GM21367 (cell line): ENCODE results near the gene ANKLE1.

Source experiments
- ATAC-seq: cut with Tn5 transposase; IDR thresholded peaks from one replicate; pipeline ENCODE4 v1.9.1; 2021; ENCODE audit not compliant: unreplicated experiment

The ANKLE1 gene

GRCh38 chr19:17281391-17282304, at the start of gene ANKLE1:
Gene ANKLE1 (plus strand): TSS chr19:17281901. CDS start chr19:17281921, 20 bp downstream.
- no peak for ATAC-seq

- no peak for ATAC-seq
Observed at GRCh38 chr19:17232258-17232657, 49.4 kb upstream of the ANKLE1 start.

- ATAC-seq = no peak
Observed at GRCh38 chr19:17234911-17235299, 46.8 kb upstream of the ANKLE1 start.

- no peak for ATAC-seq
Observed at GRCh38 chr19:17235300-17235970, 46.3 kb upstream of the ANKLE1 start.

GRCh38 chr19:17235971-17236777, 45.5 kb upstream of the ANKLE1 start:
- no peak for ATAC-seq

GRCh38 chr19:17236811-17237543, 44.7 kb upstream of the ANKLE1 start:
- ATAC-seq = no peak

- no peak for ATAC-seq
Observed at GRCh38 chr19:17237747-17238706, 43.7 kb upstream of the ANKLE1 start.

GRCh38 chr19:17240062-17240752, 41.5 kb upstream of the ANKLE1 start:
- ATAC-seq = no peak

- no peak for ATAC-seq
Observed at GRCh38 chr19:17240826-17241399, 40.8 kb upstream of the ANKLE1 start.

- no peak for ATAC-seq
Observed at GRCh38 chr19:17242431-17243208, 39.1 kb upstream of the ANKLE1 start.

- ATAC-seq = no peak
Observed at GRCh38 chr19:17243211-17243829, 38.4 kb upstream of the ANKLE1 start.

- no peak for ATAC-seq
Observed at GRCh38 chr19:17243830-17244617, 37.7 kb upstream of the ANKLE1 start.

GRCh38 chr19:17244618-17245534, 36.8 kb upstream of the ANKLE1 start:
- ATAC-seq = no peak

GRCh38 chr19:17245535-17245984, 36.1 kb upstream of the ANKLE1 start, which contains the start of gene NR2F6:
Gene NR2F6 (minus strand): TSS chr19:17245919. CDS start chr19:17245220, 699 bp downstream.
- no peak for ATAC-seq

GRCh38 chr19:17246681-17247425, 34.8 kb upstream of the ANKLE1 start:
- ATAC-seq = no peak
